IMR-90 (cell line): Measurements from ENCODE around the gene THEM4.

ENCODE experiments used
- CEBPB ChIP-seq: IDR thresholded peaks from 2 replicates; pipeline ENCODE4 v1.6.1; 2012; ENCODE audit warnings: low read depth, low read length, improper control_type of control experiment
- CHD1 ChIP-seq: IDR thresholded peaks from 2 replicates; pipeline ENCODE4 v1.6.1; 2012; ENCODE audit warnings: low read depth, low read length, improper control_type of control experiment
- CTCF ChIP-seq: conservative IDR thresholded peaks from 2 replicates; pipeline ENCODE4 v1.5.1; 2012; ENCODE audit warnings: mild to moderate bottlenecking, low read depth, low read length, improper control_type of control experiment
- POLR2A ChIP-seq: IDR thresholded peaks from 2 replicates; pipeline ENCODE4 v1.6.1; 2012; ENCODE audit warnings: mild to moderate bottlenecking, low read depth, low read length
- RFX5 ChIP-seq: IDR thresholded peaks from 2 replicates; pipeline ENCODE4 v1.8.0; 2012; ENCODE audit warnings: low read depth, mild to moderate bottlenecking, low read length, moderate library complexity

- no peak for TF ChIP-seq CEBPB
- TF ChIP-seq CTCF: no peak
- TF ChIP-seq POLR2A: no peak
- TF ChIP-seq CHD1: no peak
- TF ChIP-seq RFX5: no peak
Observed at GRCh38 chr1:151858030-151858746, 51.1 kb downstream of the THEM4 start.
